HepG2 (cell line): Measurements from ENCODE around the gene DDN. TPM values are rescaled to one million over a fixed set of nuclear protein-coding genes. Genes with fewer than 3 reads are reported as not detected.
A peak's percentile ranks its signal among the peaks of the same experiment; 100 is the strongest.

ENCODE experiments used
- CHD2 ChIP-seq: IDR thresholded peaks from 2 replicates; pipeline ENCODE4 v1.6.1; 2011; ENCODE audit warnings: low read depth, low read length, improper control_type of control experiment
- DZIP1 ChIP-seq: sonication (generic); formaldehyde crosslinking; IDR thresholded peaks from 2 replicates; pipeline ENCODE4 v1.5.0; 2020; ENCODE audit warnings: mild to moderate bottlenecking, missing genetic modification reagents
- HDAC2 ChIP-seq: sonication (generic); formaldehyde crosslinking; IDR thresholded peaks from 2 replicates; pipeline ENCODE4 v1.4.0; 2020; ENCODE audit warnings: missing genetic modification reagents
- HNRNPLL ChIP-seq: fragments of 200-400 bp; formaldehyde crosslinking; IDR thresholded peaks from 2 replicates; pipeline ENCODE4 v1.6.1; 2017; ENCODE audit warnings: mild to moderate bottlenecking, low read depth, low read length; ENCODE audit not compliant: poor library complexity, severe bottlenecking
- KAT8 ChIP-seq: IDR thresholded peaks from 2 replicates; pipeline ENCODE4 v1.6.1; 2016; ENCODE audit warnings: missing genetic modification reagents, missing compliant biosample characterization
- KLF6 ChIP-seq: IDR thresholded peaks from 2 replicates; pipeline ENCODE4 v1.8.0; 2016; ENCODE audit warnings: missing biosample characterization, missing genetic modification reagents
- PATZ1 ChIP-seq: sonication (generic); formaldehyde crosslinking; IDR thresholded peaks from 2 replicates; pipeline ENCODE4 v1.4.0; 2020; ENCODE audit warnings: missing genetic modification reagents
- PITX1 ChIP-seq: sonication (generic); formaldehyde crosslinking; IDR thresholded peaks from 2 replicates; pipeline ENCODE4 v1.5.1; 2020; ENCODE audit warnings: mild to moderate bottlenecking, missing genetic modification reagents
- RAD21 ChIP-seq: fragments of 450-650 bp; formaldehyde crosslinking; IDR thresholded peaks from 2 replicates; pipeline ENCODE4 v1.5.0; 2020; ENCODE audit warnings: mild to moderate bottlenecking
- RXRB ChIP-seq: IDR thresholded peaks from 2 replicates; pipeline ENCODE4 v1.6.1; 2016; ENCODE audit warnings: borderline replicate concordance, missing genetic modification reagents, missing compliant biosample characterization
- SAP130 ChIP-seq: IDR thresholded peaks from 2 replicates; pipeline ENCODE4 v1.6.1; 2016; ENCODE audit warnings: low read depth
- TOE1 ChIP-seq: sonication (generic); formaldehyde crosslinking; IDR thresholded peaks from 2 replicates; pipeline ENCODE4 v1.4.0; 2020; ENCODE audit warnings: mild to moderate bottlenecking, missing genetic modification reagents
- U2AF2 ChIP-seq: fragments of 200-400 bp; formaldehyde crosslinking; IDR thresholded peaks from 2 replicates; pipeline ENCODE4 v1.6.1; 2017; ENCODE audit warnings: low read depth, mild to moderate bottlenecking, low read length
- ZFP82 ChIP-seq: sonication (generic); formaldehyde crosslinking; IDR thresholded peaks from 2 replicates; pipeline ENCODE4 v1.5.1; 2020; ENCODE audit warnings: mild to moderate bottlenecking, missing genetic modification reagents, borderline replicate concordance
- ZFX ChIP-seq: sonication (generic); formaldehyde crosslinking; IDR thresholded peaks from 2 replicates; pipeline ENCODE4 v1.4.0; 2020; ENCODE audit warnings: mild to moderate bottlenecking, low read depth, missing genetic modification reagents, moderate library complexity
- ZNF264 ChIP-seq: sonication (generic); formaldehyde crosslinking; IDR thresholded peaks from 2 replicates; pipeline ENCODE4 v1.4.0; 2020; ENCODE audit warnings: missing genetic modification reagents
- ZNF296 ChIP-seq: sonication (generic); formaldehyde crosslinking; conservative IDR thresholded peaks from 2 replicates; pipeline ENCODE4 v1.5.0; 2020; ENCODE audit warnings: mild to moderate bottlenecking, missing genetic modification reagents
- ZNF563 ChIP-seq: sonication (generic); formaldehyde crosslinking; IDR thresholded peaks from 2 replicates; pipeline ENCODE4 v1.8.0; 2022; ENCODE audit warnings: mild to moderate bottlenecking, moderate library complexity, missing genetic modification reagents
- ZNF598 ChIP-seq: sonication (generic); formaldehyde crosslinking; IDR thresholded peaks from 2 replicates; pipeline ENCODE4 v1.5.1; 2020; ENCODE audit warnings: mild to moderate bottlenecking, missing genetic modification reagents, borderline replicate concordance
- ZNF614 ChIP-seq: IDR thresholded peaks from 2 replicates; pipeline ENCODE4 v1.6.1; 2018; ENCODE audit warnings: missing biosample characterization, missing genetic modification reagents, inconsistent platforms, borderline replicate concordance
- ZNF713 ChIP-seq: sonication (generic); formaldehyde crosslinking; IDR thresholded peaks from 2 replicates; pipeline ENCODE4 v1.4.0; 2020; ENCODE audit warnings: mild to moderate bottlenecking, missing genetic modification reagents
- ZNF879 ChIP-seq: sonication (generic); formaldehyde crosslinking; IDR thresholded peaks from 2 replicates; pipeline ENCODE4 v1.8.1; 2023; ENCODE audit warnings: missing genetic modification reagents
- polyA plus RNA-seq, 8 experiments: library from polyadenylated mRNA; depleted of rRNA in 3 of 8; stranded (reverse) in 7 of 8; unstranded in 1 of 8; fragments of >200 nt; fragmentation: Illumina TruSeq in 4 of 8; extraction: Trizol in 4 of 8; gene quantifications; 2 replicates each; pipeline versions ENCODE4 v1.2.1 to v1.2.3, GENCODE V29; 2011 to 2016; ENCODE audit warnings: low read depth in 4 of 8, missing spikeins in 1 of 8, mixed read lengths in 1 of 8; ENCODE audit not compliant: insufficient read depth in 1 of 8
- total RNA-seq, 5 experiments: library from RNA; depleted of rRNA; stranded (reverse); fragments of >200 nt; fragmentation: Illumina TruSeq; extraction: Trizol; gene quantifications; 2 replicates each; pipeline ENCODE4 v1.2.3, GENCODE V29; 2016; ENCODE audit warnings: low read depth in 1 of 5
- TF ChIP-seq, protein P1 (sequence below): sonication (generic); formaldehyde crosslinking; IDR thresholded peaks from 2 replicates; pipeline ENCODE4 v1.8.0; 2023; ENCODE audit warnings: mild to moderate bottlenecking, missing genetic modification reagents
- TF ChIP-seq, protein P2 (sequence below): IDR thresholded peaks from 2 replicates; pipeline ENCODE4 v1.6.1; 2012; ENCODE audit warnings: inconsistent platforms

Gene DDN
- total and polyA plus RNA-seq, 2 of the 13 experiments (the other 11 are each of a cell fraction or from before 2014, with no cell fraction given): 0.24 to 0.53 TPM

- TF ChIP-seq ZNF563 (CRISPR knock-in tag) (peak; percentile 5; the same call in 1 of the 2 replicates), RXRB (CRISPR knock-in tag) (no peak), PITX1 (CRISPR knock-in tag) (no peak), CHD2 (no peak), DZIP1 (CRISPR knock-in tag) (0 out of 2 replicates have a peak, but pooled peaks have one; percentile 71), KAT8 (CRISPR knock-in tag) (0 out of 2 replicates have a peak, but pooled peaks have one; percentile 31), ZNF879 (CRISPR knock-in tag) (peak; percentile 29; the same call in 1 of the 2 replicates), KLF6 (CRISPR knock-in tag) (peak; percentile 24; the same call in 1 of the 2 replicates), ZNF296 (CRISPR knock-in tag) (0 out of 2 replicates have a peak, but pooled peaks have one; percentile 18), RAD21 (CRISPR knock-in tag) (peak; percentile 46), PATZ1 (peak; percentile 33; the same call in 1 of the 2 replicates), ZFP82 (CRISPR knock-in tag) (no peak), ZNF598 (CRISPR knock-in tag) (peak; percentile 57; the same call in 1 of the 2 replicates), ZNF614 (CRISPR knock-in tag) (peak; percentile 43; the same call in 1 of the 2 replicates), ZFX (CRISPR knock-in tag) (peak; percentile 50), HNRNPLL (peak; percentile 72), ZNF713 (CRISPR knock-in tag) (no peak), ZNF264 (no peak), HDAC2 (CRISPR knock-in tag) (0 out of 2 replicates have a peak, but pooled peaks have one; percentile 14), U2AF2 (no peak), TOE1 (CRISPR knock-in tag) (no peak), SAP130 (CRISPR knock-in tag) (peak; percentile 39; the same call in 1 of the 2 replicates)
- TF ChIP-seq, protein P1, sequence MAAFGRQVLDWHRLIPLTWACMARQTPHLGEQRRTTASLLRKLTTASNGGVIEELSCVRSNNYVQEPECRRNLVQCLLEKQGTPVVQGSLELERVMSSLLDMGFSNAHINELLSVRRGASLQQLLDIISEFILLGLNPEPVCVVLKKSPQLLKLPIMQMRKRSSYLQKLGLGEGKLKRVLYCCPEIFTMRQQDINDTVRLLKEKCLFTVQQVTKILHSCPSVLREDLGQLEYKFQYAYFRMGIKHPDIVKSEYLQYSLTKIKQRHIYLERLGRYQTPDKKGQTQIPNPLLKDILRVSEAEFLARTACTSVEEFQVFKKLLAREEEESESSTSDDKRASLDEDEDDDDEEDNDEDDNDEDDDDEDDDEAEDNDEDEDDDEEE: 0 out of 2 replicates have a peak, but pooled peaks have one; percentile 11
- TF ChIP-seq, protein P2, sequence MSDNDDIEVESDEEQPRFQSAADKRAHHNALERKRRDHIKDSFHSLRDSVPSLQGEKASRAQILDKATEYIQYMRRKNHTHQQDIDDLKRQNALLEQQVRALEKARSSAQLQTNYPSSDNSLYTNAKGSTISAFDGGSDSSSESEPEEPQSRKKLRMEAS: 0 out of 2 replicates have a peak, but pooled peaks have one; percentile 12
These were observed 2.1 kb downstream of the DDN start (continued) for GRCh38 chr12:48996794-48997718.
